CD4-positive, alpha-beta T cell treated with Interleukin-10 for 1 hour (primary cell): ENCODE data around the gene RAD54L.
"Not testable (repeated sequence)": the region's sequence is repeated elsewhere in the genome, so short reads cannot be mapped to it uniquely, and the experiment has no call there.

Experiments used
- DNase-seq: peaks from one replicate; pipeline ENCODE4 v3.0.0-alpha.2; 2020

The RAD54L gene

DNA sequence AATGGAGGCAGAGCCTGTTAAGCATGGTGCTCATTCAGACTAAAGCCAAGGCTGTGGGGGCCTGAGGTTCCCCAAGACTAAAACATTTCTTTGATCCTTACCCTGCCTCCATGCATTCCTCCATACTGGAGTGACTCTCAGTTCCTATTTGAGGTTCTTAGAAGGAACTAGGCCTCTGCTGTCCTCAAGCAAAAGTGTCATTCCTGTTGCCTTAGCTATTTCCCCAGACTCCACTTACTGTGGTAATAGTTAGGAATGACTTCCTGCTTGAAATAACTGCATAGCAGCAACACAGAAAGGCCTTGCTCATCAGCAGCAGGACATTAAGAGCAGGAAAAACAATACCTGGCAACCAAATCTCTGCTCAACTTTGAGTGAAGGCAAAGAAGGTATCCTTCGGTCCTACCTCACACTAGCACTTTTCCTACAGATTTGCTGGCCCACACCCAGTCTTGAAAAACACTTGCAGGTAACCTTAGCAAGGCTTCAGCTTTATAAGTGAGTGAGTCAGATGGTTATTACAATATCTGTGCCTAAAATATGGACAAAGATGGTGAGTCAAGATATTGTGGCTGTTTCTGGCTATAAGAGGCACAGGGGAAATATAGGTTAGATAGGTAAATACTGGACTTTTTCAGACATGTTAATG, 41.0 kb downstream of the RAD54L start:
- no peak for DNase-seq

DNA sequence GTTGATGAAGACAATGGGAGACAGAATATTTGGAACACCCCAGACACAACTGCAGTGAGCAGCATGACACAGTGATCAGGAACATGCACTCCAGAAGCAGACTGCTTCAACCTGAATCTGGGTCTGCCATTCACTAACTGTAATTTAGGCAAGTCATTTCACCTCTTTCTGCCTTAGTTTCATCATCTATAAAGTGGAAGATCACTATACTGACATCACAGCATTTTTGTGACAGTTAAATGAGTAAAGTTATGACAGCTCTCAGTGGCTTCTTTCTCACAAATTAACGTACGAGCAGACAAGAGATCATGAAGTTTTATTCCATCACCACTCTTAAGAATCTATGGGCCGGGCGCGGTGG, 41.6 kb downstream of the RAD54L start:
- DNase-seq = no peak

DNA sequence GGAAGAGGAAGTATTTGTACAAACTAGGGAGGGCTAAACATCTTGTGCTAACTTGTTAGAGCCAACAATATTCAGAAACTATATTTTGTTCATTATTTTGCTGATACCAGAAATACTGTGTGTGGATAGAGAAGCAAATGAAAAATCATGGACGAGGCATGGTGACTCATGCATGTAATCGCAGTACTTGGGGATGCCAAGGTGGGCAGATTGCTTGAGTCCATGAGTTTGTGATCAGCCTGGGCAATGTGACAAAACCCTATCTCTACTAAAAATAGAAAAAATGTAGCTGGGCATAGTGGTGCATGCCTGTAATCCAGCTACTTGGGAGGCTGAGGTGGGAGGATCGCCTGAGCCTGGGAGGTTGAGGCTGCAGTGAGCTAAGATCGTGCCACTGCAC, 42.4 kb downstream of the RAD54L start:
- DNase-seq = no peak

GRCh38 chr1:46295306-46295705, 47.7 kb downstream of the RAD54L start:
- no peak for DNase-seq

DNA sequence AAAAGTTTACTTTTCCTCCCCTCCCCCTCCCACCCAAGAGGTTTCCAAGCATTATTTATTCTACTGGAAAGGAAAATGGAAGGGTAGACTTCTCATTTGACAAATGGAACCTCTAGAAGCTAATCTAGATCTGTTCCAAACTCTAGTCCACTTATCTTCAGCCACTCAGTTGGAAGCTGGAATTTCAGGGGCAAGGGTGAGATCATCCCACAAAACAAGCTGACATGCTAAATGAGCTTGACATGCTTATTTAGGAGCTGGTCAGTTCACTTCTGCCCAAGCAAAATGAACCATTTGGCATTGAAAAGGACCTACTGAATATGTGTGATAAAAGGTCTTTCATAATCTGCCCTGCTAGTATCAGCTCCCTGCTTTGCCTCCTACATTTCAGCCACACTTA, 50.8 kb downstream of the RAD54L start:
- no peak for DNase-seq

DNA sequence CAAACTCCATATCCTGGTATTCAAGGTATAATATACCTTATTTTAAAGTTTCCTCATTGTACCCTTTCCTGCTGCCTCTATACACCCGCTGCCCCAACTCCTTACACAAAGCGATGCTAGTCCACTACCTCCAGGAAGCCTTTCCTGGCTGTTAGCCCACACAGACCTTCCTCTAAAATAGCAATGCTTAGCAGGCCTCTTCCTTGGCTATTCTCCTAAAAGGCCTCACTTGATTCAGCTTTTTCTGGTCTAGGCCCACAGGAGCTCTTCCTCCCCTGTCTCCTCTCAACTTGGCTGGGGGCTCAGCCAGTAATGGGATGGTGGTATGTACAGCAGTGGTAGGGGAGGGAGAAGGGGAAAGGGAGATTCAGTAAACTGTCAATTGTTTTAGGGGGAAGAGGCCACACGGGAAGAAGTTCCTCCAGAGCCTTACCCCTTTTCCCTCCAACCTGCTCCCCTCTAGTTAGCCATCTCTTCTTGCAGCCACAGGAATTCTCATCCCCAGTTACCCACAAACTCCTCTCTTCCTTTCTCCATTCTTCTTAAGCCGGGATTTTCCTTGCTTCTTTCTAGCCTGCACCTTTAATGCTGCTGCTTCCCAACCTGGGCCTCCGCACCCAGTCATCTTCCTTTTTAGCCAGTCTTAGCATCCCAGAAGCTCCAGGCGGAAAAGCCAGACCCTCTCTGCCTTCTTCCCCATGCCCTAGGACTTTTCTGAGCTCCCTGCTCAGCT, 53.3 kb downstream of the RAD54L start:
- DNase-seq = no peak

DNA sequence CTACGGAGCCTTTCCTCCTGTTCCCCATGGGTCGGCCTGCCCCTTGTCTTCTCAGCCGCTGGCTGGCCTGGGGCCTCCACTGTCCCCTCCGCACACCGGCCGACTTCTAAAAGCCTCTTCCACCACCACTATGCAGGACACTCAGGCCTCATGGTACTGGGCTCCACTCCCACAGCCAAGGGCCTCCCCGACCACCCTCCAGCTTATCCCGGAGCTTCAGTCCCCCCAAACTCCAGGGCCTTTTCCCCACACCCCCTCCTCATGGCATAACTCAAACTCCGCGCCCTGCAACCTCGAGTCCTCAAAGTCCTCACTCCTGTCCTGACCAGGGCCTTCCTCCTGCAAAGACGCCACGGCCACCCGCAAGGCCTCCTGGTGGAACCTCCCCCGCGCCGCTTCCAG, 53.8 kb downstream of the RAD54L start:
- DNase-seq = no peak

- peak; percentile 51 for DNase-seq
Measured at GRCh38 chr1:46301808-46302640, 54.5 kb downstream of the RAD54L start.

GRCh38 chr1:46302641-46303037, 55.1 kb downstream of the RAD54L start:
- DNase-seq = no peak

DNA sequence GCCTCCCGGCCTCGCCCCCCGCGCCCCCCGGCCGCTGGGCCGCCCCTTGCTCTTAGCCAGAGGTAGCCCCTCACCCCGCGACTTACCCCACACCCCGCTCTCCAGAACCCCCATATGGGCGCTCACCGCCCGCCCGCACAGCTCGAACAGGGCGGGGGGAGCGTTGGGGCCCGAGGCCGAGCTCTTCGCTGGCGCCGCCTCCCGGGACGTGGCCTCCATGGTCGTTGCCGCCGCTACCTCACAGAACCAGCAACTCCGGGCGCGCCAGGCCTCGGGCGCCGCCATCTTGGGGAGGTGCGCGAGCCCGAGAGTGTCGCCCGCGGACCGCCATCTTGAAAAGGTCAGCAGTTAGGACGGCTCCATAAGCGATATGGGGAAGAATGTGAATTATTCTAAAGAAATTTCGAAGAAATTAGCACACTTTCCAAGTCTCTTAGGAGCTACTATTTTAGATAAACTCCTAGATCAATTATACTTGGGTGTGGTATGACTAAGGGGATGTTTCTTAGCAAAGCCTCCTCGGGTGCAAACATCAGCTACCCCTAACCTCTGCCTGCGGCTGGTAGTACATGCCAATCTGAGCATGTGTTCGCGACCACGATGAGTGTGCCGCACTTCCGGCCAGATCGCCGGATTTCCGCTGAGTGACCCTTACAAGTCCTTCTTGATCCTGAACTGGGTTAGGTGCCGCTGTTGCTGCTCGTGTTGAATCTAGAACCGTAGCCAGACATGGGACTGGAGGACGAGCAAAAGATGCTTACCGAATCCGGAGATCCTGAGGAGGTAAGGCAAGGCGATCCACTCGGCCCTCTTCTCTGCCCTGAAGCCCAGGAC, 55.7 kb downstream of the RAD54L start, which contains the start of the genes LRRC41 and UQCRH:
TSS of gene LRRC41 (minus strand) at position 579 of the 834 bp plus-strand sequence. CDS start at position 285, 294 bp downstream.
TSS of gene UQCRH (plus strand) at position 661 of the 834 bp plus-strand sequence. CDS start at position 730, 69 bp downstream.
- peak; percentile 96 for DNase-seq

- no peak for DNase-seq
Measured at GRCh38 chr1:46303872-46304326, 56.3 kb downstream of the RAD54L start.

GRCh38 chr1:46306159-46306530, 58.6 kb downstream of the RAD54L start:
- no peak for DNase-seq

GRCh38 chr1:46309401-46310159, 62.0 kb downstream of the RAD54L start:
- DNase-seq = no peak

- no peak for DNase-seq
Measured at GRCh38 chr1:46310321-46310720, 62.8 kb downstream of the RAD54L start.

- no peak for DNase-seq
Measured at GRCh38 chr1:46315669-46316403, 68.3 kb downstream of the RAD54L start.

- no peak for DNase-seq
Measured at GRCh38 chr1:46317323-46317722, 69.8 kb downstream of the RAD54L start.

GRCh38 chr1:46319301-46319700, 71.7 kb downstream of the RAD54L start:
- DNase-seq = not testable (repeated sequence)

DNA sequence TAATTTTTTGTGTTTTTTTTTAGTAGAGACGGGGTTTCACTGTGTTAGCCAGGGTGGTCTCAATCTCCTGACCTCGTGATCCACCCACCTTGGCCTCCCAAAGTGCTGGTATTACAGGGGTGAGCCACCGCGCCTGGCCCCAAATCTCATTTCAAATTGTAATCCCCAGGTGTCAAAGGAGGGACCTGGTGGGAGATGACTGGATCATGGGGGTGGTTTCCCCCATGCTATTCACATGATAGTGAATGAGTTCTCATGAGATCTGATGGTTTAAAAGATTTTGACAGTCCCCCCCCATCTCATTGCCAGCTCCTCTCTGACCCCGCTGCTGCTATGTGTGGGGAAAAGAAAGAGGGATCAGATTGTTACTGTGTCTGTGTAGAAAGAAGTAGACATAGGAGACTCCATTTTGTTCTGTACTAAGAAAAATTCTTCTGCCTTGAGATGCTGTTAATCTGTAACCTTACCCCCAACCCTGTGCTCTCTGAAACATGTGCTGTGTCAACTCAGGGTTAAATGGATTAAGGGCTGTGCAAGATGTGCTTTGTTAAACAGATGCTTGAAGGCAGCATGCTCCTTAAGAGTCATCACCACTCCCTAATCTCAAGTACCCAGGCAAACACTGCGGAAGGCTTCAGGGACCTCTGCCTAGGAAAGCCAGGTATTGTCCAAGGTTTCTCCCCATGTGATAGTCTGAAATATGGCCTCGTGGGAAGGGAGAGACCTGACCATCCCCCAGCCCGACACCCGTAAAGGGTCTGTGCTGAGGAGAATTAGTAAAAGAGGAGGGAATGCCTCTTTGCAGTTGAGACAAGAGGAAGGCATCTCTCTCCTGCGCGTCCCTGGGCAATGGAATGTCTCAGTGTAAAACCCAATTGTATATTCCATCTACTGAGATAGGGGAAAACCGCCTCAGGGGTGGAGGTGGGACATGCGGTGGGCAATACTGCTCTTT, 72.7 kb downstream of the RAD54L start:
- not testable (repeated sequence) for DNase-seq

DNA sequence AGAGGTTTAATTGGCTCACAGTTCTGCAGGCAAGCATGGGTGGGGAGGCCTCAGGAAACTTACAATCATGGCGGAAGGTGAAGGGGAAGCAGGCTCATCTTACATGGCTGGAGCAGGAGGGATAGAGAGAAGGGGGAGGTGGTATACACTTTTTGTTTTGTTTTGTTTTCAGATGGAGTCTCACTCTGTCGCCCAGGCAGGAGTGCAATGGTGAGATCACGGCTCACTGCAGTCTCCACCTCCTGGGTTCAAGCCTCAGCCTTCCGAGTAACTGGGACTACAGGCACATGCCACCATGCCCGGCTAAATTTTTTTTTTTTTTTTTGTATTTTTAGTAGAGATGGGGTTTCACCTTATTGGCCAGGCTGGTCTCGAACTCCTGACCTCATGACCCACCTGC, 74.6 kb downstream of the RAD54L start:
- not testable (repeated sequence) for DNase-seq
